Transverse colon (tissue), 4 donors: ENCODE results near the gene PTH1R. TPM values are rescaled to one million over a fixed set of nuclear protein-coding genes. Genes with fewer than 3 reads are reported as not detected.

Source experiments
- DNase-seq: peaks from one replicate; pipeline ENCODE4 v3.0.0-alpha.2; 2019
- H3K27ac ChIP-seq, 4 donors: fragments of 200-600 bp; sonication (generic); 2 replicates each; pipeline ENCODE4 v1.5.1; 2016 to 2018; ENCODE audit warnings: inconsistent platforms in 4 of 4
- H3K27me3 ChIP-seq: fragments of 200-600 bp; sonication (generic); 2 replicates; pipeline ENCODE4 v1.5.1; 2017; ENCODE audit warnings: inconsistent platforms
- H3K36me3 ChIP-seq, 4 donors: fragments of 200-600 bp; sonication (generic); 2 replicates each; pipeline ENCODE4 v1.5.1; 2017 to 2019; ENCODE audit warnings: inconsistent platforms in 4 of 4
- H3K4me1 ChIP-seq, 4 donors: fragments of 200-600 bp; sonication (generic); 2 replicates each; pipeline ENCODE4 v1.5.1; 2017 to 2020; ENCODE audit warnings: inconsistent platforms in 4 of 4
- H3K4me3 ChIP-seq, 4 donors: fragments of 200-600 bp; sonication (generic); 1 replicate in 1 of 4; 2 replicates in 3 of 4; pipeline versions ENCODE4 v1.5.1 to v1.6.1; 2017 to 2019; ENCODE audit warnings: inconsistent platforms in 4 of 4
- H3K9me3 ChIP-seq, 2 donors: fragments of 200-600 bp; sonication (generic); 2 replicates each; pipeline ENCODE4 v1.5.1; 2017 to 2019; ENCODE audit warnings: inconsistent platforms in 2 of 2
- CTCF ChIP-seq, 5 experiments: fragments of 200-600 bp in 3 of 5; fragments of 450-650 bp in 2 of 5; sonication (generic) in 3 of 5; IDR thresholded peaks; 1 replicate in 2 of 5; 2 replicates in 3 of 5; pipeline ENCODE4 v1.5.1; 2016 to 2017; ENCODE audit warnings: antibody characterized with exemption in 5 of 5, inconsistent platforms in 3 of 5, mild to moderate bottlenecking in 2 of 5, moderate library complexity in 1 of 5
- EP300 ChIP-seq: sonication (generic); formaldehyde crosslinking; IDR thresholded peaks from one replicate; pipeline ENCODE4 v1.6.1; 2017; ENCODE audit warnings: antibody characterized with exemption, low read depth
- POLR2A ChIP-seq: fragments of 450-650 bp; IDR thresholded peaks from one replicate; pipeline ENCODE4 v1.6.1; 2016; ENCODE audit warnings: antibody characterized with exemption, mild to moderate bottlenecking, moderate library complexity
- POLR2AphosphoS5 ChIP-seq, 3 donors: sonication (generic); formaldehyde crosslinking; IDR thresholded peaks; one replicate each; pipeline ENCODE4 v1.6.1; 2016; ENCODE audit warnings: antibody characterized with exemption in 3 of 3
- WGBS, 2 donors: methylation state at CpG; one replicate each; pipeline ENCODE4 v1.1.5; 2018; ENCODE audit warnings: low coverage in 1 of 2; 5-methylcytosine and 5-hydroxymethylcytosine counted together
- in situ Hi-C, 4 donors: fragments of 200-750 bp; cut with MboI; loops; one replicate each; pipeline versions ENCODE4 v1.15.0 to v1.15.1; 2017; ENCODE audit warnings: low sequenced_read_pairs in 3 of 4, low pct_ligation_motif_present in 1 of 4, low pct_unique_long_range_greater_than_20kb in 1 of 4
- intact Hi-C: fragments of 100-400 bp; cut with DNase I; formaldehyde crosslinking; loops from one replicate; pipeline ENCODE4 v1.15.1; 2023; ENCODE audit warnings: low total_unique reads
- total RNA-seq, 4 donors: library from RNA; depleted of rRNA; stranded (reverse); fragments of >200 nt; gene quantifications; one replicate each; pipeline ENCODE4 v1.1.0, GENCODE V29; 2016

PTH1R gene
- total RNA-seq, 4 donors from 2014 or later, result 0.60 to 2.5 (median 1.4) TPM; not detected in 1

- Histone ChIP-seq H3K27me3 (peaks cover 20% of the 10 kb centered on the region), H3K27ac (no peak overlapping the region), H3K36me3 (no peaks in the 10 kb centered on the region), H3K4me3 (no peak overlapping the region), H3K4me1 (peaks cover 0 to 10% (median 8%) of the 10 kb centered on the region in 4 donors), H3K9me3 (no peaks in the 10 kb centered on the region)
- DNase-seq, result no peak
- TF ChIP-seq EP300, result no peak
- TF ChIP-seq CTCF (IDR thresholded peaks at IDR 0.05), result no peak
- no peak for TF ChIP-seq POLR2AphosphoS5 (IDR thresholded peaks at IDR 0.05)
- TF ChIP-seq POLR2A, result no peak
- in situ Hi-C loops (loop anchor here in 1 of 4 donors (10.0 kb wide), 1 partner anchor 186 kb away; the partner anchor contains the start of gene PRSS50), intact Hi-C loops (no loop called here)
- 90% methylated on average over 6 of the region's 6 CpGs; no CpG with 5 or more reads in 1 of the 2 donors for WGBS, 2 donors
Measured at GRCh38 chr3:46900356-46900755, 22.8 kb downstream of the PTH1R start.

GRCh38 chr3:46901061-46901460, 23.5 kb downstream of the PTH1R start:
- WGBS, 2 donors, result 84% methylated on average over 3 of the region's 3 CpGs; no CpG with 5 or more reads in 1 of the 2 donors

GRCh38 chr3:46901591-46902187, 24.2 kb downstream of the PTH1R start:
- intact Hi-C loops (no loop called here), in situ Hi-C loops (loop anchor here in 1 of 4 donors (10.0 kb wide), 1 partner anchor 187 kb away; the partner anchor contains the start of gene PRSS50)
- no peak for DNase-seq
- Histone ChIP-seq H3K4me3 (no peak overlapping the region), H3K9me3 (no peaks in the 10 kb centered on the region), H3K4me1 (peaks cover 0 to 10% (median 8%) of the 10 kb centered on the region in 4 donors), H3K27me3 (peaks cover 20% of the 10 kb centered on the region), H3K36me3 (no peaks in the 10 kb centered on the region), H3K27ac (no peak overlapping the region)
- TF ChIP-seq EP300, result no peak
- no peak for TF ChIP-seq POLR2AphosphoS5 (IDR thresholded peaks at IDR 0.05)
- no peak for TF ChIP-seq POLR2A
- TF ChIP-seq CTCF (IDR thresholded peaks at IDR 0.05), result no peak
- 90 to 94% methylated on average over 3 to 17 of the region's 17 CpGs for WGBS, 2 donors

More at GRCh38 chr3:46901061-46901460, 23.5 kb downstream of the PTH1R start:
- Histone ChIP-seq H3K9me3 (no peaks in the 10 kb centered on the region), H3K4me1 (peaks cover 0 to 10% (median 8%) of the 10 kb centered on the region in 4 donors), H3K27me3 (peaks cover 20% of the 10 kb centered on the region), H3K36me3 (no peaks in the 10 kb centered on the region), H3K27ac (no peak overlapping the region), H3K4me3 (no peak overlapping the region)
- intact Hi-C loops, result no loop called here
- in situ Hi-C loops, result loop anchor here in 1 of 4 donors (10.0 kb wide), 1 partner anchor 186 kb away; the partner anchor contains the start of gene PRSS50
- no peak for DNase-seq
- no peak for TF ChIP-seq POLR2A
- no peak for TF ChIP-seq POLR2AphosphoS5 (IDR thresholded peaks at IDR 0.05)
- TF ChIP-seq EP300, result no peak
- no peak for TF ChIP-seq CTCF (IDR thresholded peaks at IDR 0.05)

GRCh38 chr3:46902188-46902631, 24.7 kb downstream of the PTH1R start:
- H3K27ac ChIP-seq, result no peak overlapping the region
- H3K27me3 ChIP-seq, result peaks cover 20% of the 10 kb centered on the region
- WGBS, 2 donors, result 89 to 95% methylated on average over 4 to 13 of the region's 15 CpGs
- in situ Hi-C loops (loop anchor here in 1 of 4 donors (10.0 kb wide), 1 partner anchor 187 kb away; the partner anchor contains the start of gene PRSS50), intact Hi-C loops (no loop called here)
- H3K36me3 ChIP-seq, result no peaks in the 10 kb centered on the region
- H3K4me3 ChIP-seq, result no peak overlapping the region
- DNase-seq, result no peak
- no peaks in the 10 kb centered on the region for H3K9me3 ChIP-seq
- peaks cover 0 to 10% (median 8%) of the 10 kb centered on the region in 4 donors for H3K4me1 ChIP-seq
- TF ChIP-seq POLR2A (no peak), POLR2AphosphoS5 (IDR thresholded peaks at IDR 0.05) (no peak), CTCF (IDR thresholded peaks at IDR 0.05) (no peak), EP300 (no peak)
